ENCODE results near the gene CIP2A. TPM values are rescaled to one million over a fixed set of nuclear protein-coding genes. Genes with fewer than 3 reads are reported as not detected.

Gene CIP2A
- total RNA-seq, 1 experiment from 2014 or later, result 26.9 TPM

- H3K9me3 Mint-ChIP-seq (ENCODE audit: unreplicated experiment), result no peaks in the 10 kb centered on the region
These were observed 42.5 kb downstream of the CIP2A start for GRCh38 chr3:108546692-108547091.

DNA sequence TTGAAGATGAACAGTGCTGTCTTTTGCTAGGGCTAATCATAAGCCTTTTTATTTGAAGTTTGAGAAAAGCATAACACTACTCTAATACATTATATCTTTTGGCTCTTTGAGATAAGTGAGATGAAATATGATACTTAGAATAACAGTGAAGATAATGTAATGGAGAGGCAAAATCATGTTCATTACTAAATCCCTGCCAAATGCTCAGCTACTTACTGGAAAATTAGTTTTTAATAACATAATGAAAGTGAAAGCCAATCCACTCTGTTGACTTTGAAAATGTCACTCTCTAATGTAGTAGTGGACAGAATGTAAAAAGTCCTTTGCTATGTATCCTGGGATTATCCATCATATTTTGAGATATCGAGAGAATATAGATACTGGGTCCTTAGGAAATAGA is 43.0 kb downstream of the CIP2A start:
- no peaks in the 10 kb centered on the region for H3K27me3 Mint-ChIP-seq (ENCODE audit: insufficient read depth, unreplicated experiment)
- no peak overlapping the region for H3K27ac Mint-ChIP-seq (ENCODE audit: unreplicated experiment)
- H3K36me3 Mint-ChIP-seq (ENCODE audit: insufficient read depth, unreplicated experiment), result peaks cover 17% of the 10 kb centered on the region
- Histone ChIP-seq H3K4me1 (no peaks in the 10 kb centered on the region), H3K36me3 (ENCODE audit: control insufficient read depth, insufficient read depth, low read length) (no peaks in the 10 kb centered on the region), H3K9me3 (no peaks in the 10 kb centered on the region), H3K4me3 (ENCODE audit: low read depth, low read length) (no peak overlapping the region), H3K27me3 (replicated peaks; ENCODE audit: control insufficient read depth, insufficient read depth, low read length) (no peaks in the 10 kb centered on the region)
- H3K4me3 Mint-ChIP-seq (ENCODE audit: unreplicated experiment), result no peak overlapping the region
- intact Hi-C loops (cut with micrococcal nuclease; ENCODE audit: unreplicated experiment), result no loop called here
- ChIA-PET POLR2A (no interaction called here), CTCF (no interaction called here)
- BruUV-seq (replicated peaks), result no TSS peak
- no peak for DNase-seq
- H3K4me1 Mint-ChIP-seq (ENCODE audit: low read depth, unreplicated experiment), result no peaks in the 10 kb centered on the region
- H3K9me3 Mint-ChIP-seq (ENCODE audit: unreplicated experiment), result no peaks in the 10 kb centered on the region
- TF ChIP-seq, protein P1, sequence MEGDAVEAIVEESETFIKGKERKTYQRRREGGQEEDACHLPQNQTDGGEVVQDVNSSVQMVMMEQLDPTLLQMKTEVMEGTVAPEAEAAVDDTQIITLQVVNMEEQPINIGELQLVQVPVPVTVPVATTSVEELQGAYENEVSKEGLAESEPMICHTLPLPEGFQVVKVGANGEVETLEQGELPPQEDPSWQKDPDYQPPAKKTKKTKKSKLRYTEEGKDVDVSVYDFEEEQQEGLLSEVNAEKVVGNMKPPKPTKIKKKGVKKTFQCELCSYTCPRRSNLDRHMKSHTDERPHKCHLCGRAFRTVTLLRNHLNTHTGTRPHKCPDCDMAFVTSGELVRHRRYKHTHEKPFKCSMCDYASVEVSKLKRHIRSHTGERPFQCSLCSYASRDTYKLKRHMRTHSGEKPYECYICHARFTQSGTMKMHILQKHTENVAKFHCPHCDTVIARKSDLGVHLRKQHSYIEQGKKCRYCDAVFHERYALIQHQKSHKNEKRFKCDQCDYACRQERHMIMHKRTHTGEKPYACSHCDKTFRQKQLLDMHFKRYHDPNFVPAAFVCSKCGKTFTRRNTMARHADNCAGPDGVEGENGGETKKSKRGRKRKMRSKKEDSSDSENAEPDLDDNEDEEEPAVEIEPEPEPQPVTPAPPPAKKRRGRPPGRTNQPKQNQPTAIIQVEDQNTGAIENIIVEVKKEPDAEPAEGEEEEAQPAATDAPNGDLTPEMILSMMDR (IDR thresholded peaks at IDR 0.05; ENCODE audit: insufficient read depth in 1 of 2, low read depth in 1 of 2, low read length in 1 of 2, severe bottlenecking in 1 of 2, unreplicated experiment in 1 of 2), result no peak

More at GRCh38 chr3:108546692-108547091, 42.5 kb downstream of the CIP2A start:
- Histone ChIP-seq H3K27me3 (replicated peaks; ENCODE audit: control insufficient read depth, insufficient read depth, low read length) (no peaks in the 10 kb centered on the region), H3K9me3 (no peaks in the 10 kb centered on the region), H3K36me3 (ENCODE audit: control insufficient read depth, insufficient read depth, low read length) (no peaks in the 10 kb centered on the region), H3K4me1 (no peaks in the 10 kb centered on the region), H3K4me3 (ENCODE audit: low read depth, low read length) (no peak overlapping the region)
- TF ChIP-seq, protein P1 (IDR thresholded peaks at IDR 0.05; ENCODE audit: insufficient read depth in 1 of 2, low read depth in 1 of 2, low read length in 1 of 2, severe bottlenecking in 1 of 2, unreplicated experiment in 1 of 2), result no peak
- Mint-ChIP-seq H3K4me1 (ENCODE audit: low read depth, unreplicated experiment) (no peaks in the 10 kb centered on the region), H3K27ac (ENCODE audit: unreplicated experiment) (no peak overlapping the region), H3K4me3 (ENCODE audit: unreplicated experiment) (no peak overlapping the region), H3K36me3 (ENCODE audit: insufficient read depth, unreplicated experiment) (peaks cover 17% of the 10 kb centered on the region), H3K27me3 (ENCODE audit: insufficient read depth, unreplicated experiment) (no peaks in the 10 kb centered on the region)
- no TSS peak for BruUV-seq (replicated peaks)
- no peak for DNase-seq
- POLR2A ChIA-PET, result no interaction called here
- intact Hi-C loops (cut with micrococcal nuclease; ENCODE audit: unreplicated experiment), result no loop called here
- CTCF ChIA-PET, result no interaction called here

DNA sequence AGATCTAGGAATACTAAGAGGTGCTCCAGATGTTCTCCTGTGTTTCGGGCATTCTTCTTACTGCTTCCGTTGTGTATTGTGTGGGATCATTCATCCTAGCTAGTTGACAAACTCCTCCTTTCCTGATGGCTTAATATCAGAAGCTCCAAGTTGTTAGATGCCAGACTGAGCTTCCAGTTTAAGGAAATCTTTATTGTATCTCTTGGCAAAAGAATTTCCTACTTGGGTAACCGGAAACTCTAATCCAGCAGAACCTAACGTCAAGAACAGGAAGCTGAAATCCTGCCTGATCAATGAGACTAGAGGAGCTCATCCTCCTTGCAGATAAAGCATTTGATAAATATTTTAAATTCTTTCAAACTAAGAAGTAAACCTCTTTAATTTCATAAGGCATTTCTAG is 51.2 kb downstream of the CIP2A start:
- H3K27ac Mint-ChIP-seq (ENCODE audit: unreplicated experiment), result no peak overlapping the region

More for the DNA sequence above, 51.2 kb downstream of the CIP2A start:
- Mint-ChIP-seq H3K4me1 (ENCODE audit: low read depth, unreplicated experiment) (peaks cover 7% of the 10 kb centered on the region), H3K27me3 (ENCODE audit: insufficient read depth, unreplicated experiment) (no peaks in the 10 kb centered on the region), H3K9me3 (ENCODE audit: unreplicated experiment) (no peaks in the 10 kb centered on the region), H3K4me3 (ENCODE audit: unreplicated experiment) (no peak overlapping the region), H3K36me3 (ENCODE audit: insufficient read depth, unreplicated experiment) (no peaks in the 10 kb centered on the region)
- Histone ChIP-seq H3K4me3 (ENCODE audit: low read depth, low read length) (no peak overlapping the region), H3K4me1 (no peaks in the 10 kb centered on the region), H3K27me3 (replicated peaks; ENCODE audit: control insufficient read depth, insufficient read depth, low read length) (no peaks in the 10 kb centered on the region), H3K9me3 (no peaks in the 10 kb centered on the region), H3K36me3 (ENCODE audit: control insufficient read depth, insufficient read depth, low read length) (no peaks in the 10 kb centered on the region)
- BruUV-seq (replicated peaks), result no TSS peak
- CTCF ChIA-PET, result no interaction called here
- POLR2A ChIA-PET, result no interaction called here
- no peak for DNase-seq
- TF ChIP-seq, protein P1 (IDR thresholded peaks at IDR 0.05; ENCODE audit: insufficient read depth in 1 of 2, low read depth in 1 of 2, low read length in 1 of 2, severe bottlenecking in 1 of 2, unreplicated experiment in 1 of 2), result no peak
- intact Hi-C loops (cut with micrococcal nuclease; ENCODE audit: unreplicated experiment), result no loop called here

Data from Caco-2 (cell line).